BLaER1 (cell line): Measurements from ENCODE around the gene BCL2L14.

Source experiments
- H3K27ac ChIP-seq: shearing (Covaris generic); formaldehyde crosslinking; 2 replicates; pipeline ENCODE4 v1.8.1; 2022
- H3K27me3 ChIP-seq: shearing (Covaris generic); formaldehyde crosslinking; 2 replicates; pipeline ENCODE4 v1.8.1; 2022
- H3K36me3 ChIP-seq: shearing (Covaris generic); formaldehyde crosslinking; 2 replicates; pipeline ENCODE4 v1.8.1; 2022
- H3K4me1 ChIP-seq: shearing (Covaris generic); formaldehyde crosslinking; 2 replicates; pipeline ENCODE4 v1.8.1; 2022
- H3K4me2 ChIP-seq: shearing (Covaris generic); formaldehyde crosslinking; 2 replicates; pipeline ENCODE4 v1.8.1; 2022
- H3K4me3 ChIP-seq: shearing (Covaris generic); formaldehyde crosslinking; 2 replicates; pipeline ENCODE4 v1.8.1; 2022
- H3K9ac ChIP-seq: shearing (Covaris generic); formaldehyde crosslinking; 2 replicates; pipeline ENCODE4 v1.8.1; 2022
- H3K9me3 ChIP-seq: shearing (Covaris generic); formaldehyde crosslinking; 2 replicates; pipeline ENCODE4 v1.8.1; 2022
- H4K20me1 ChIP-seq: shearing (Covaris generic); formaldehyde crosslinking; 2 replicates; pipeline ENCODE4 v1.8.1; 2022
- Cebpa-rat ChIP-seq: shearing (Covaris generic); IDR thresholded peaks from 2 replicates; pipeline ENCODE4 v1.8.1; 2022

Gene BCL2L14

DNA sequence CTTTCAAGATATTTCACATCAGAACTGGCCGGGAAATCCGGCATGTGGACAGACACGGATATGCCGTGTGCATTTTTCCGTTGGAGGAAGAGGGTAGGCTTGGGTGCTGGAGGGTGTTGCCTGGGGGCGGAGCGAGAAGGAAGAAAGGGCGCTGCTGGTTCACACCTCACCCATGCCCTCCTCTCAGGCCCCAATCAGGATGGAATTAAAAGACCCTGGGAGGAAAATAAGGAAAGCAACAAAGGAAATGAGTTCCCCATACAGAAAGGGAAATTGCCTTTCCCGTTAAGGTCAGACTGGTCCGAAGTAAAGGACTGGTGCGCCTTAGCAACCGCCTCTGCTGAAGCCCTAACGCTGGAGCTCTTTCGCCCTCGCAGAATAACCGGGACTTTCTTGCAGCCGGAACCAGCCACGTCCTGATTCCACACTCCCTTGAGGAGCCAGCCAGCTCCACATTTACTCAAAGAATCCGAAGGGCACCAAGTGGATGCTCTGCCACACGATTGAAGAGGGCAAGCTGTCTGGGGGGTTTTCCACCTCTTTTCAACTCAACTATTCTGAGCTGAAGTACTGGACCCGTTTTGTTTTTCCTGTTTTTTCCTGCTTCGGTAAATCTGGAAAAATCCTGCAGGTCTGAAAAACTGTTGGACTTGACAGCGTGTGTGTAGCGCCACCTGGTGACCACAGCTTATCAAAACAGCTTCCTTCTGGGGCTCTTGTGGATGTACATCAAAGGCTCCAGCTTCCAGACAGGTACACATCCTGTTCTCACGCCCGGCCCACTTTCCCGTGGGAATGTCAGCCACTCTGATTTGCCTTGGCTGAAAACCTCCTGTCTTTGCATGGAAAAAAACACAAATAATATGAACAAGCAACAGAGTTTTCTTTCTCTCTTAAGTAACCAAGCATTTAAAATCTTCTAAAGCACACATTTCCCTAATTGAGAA, 37.6 kb upstream of the BCL2L14 start:
- Histone ChIP-seq H3K4me3 (peak overlapping the region; percentile 65), H3K36me3 (no peaks in the 10 kb centered on the region), H3K27ac (peak overlapping the region; percentile 72), H3K27me3 (no peaks in the 10 kb centered on the region), H3K4me2 (peak overlapping the region; percentile 99), H3K4me1 (peaks cover 19% of the 10 kb centered on the region), H4K20me1 (no peaks in the 10 kb centered on the region), H3K9ac (peak overlapping the region; percentile 69), H3K9me3 (no peaks in the 10 kb centered on the region)
- TF ChIP-seq Cebpa-rat, result no peak

DNA sequence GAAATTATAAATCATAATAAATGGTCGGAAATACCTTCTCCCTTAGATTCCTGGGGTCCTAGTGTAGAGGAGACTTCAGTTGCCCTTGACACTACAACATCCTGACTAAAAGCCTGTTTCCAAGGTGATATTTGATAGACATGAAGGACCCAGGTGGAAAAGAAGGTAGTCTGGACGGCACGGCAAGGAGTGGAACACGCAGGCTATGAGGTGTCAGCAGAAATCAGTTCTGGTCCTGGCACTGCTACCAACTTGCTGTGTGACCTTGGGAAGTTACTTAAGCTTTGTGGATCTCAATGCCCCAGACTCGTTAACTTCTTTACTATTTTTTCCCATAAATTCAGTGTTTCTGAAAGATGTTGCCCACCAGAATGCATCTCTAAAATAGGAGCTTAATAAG, 36.9 kb upstream of the BCL2L14 start:
- no peak overlapping the region for H3K4me2 ChIP-seq
- H3K27ac ChIP-seq, result no peak overlapping the region
- no peaks in the 10 kb centered on the region for H3K36me3 ChIP-seq
- no peaks in the 10 kb centered on the region for H4K20me1 ChIP-seq
- H3K4me1 ChIP-seq, result peaks cover 19% of the 10 kb centered on the region
- no peak for TF ChIP-seq Cebpa-rat
- no peak overlapping the region for H3K4me3 ChIP-seq
- no peaks in the 10 kb centered on the region for H3K9me3 ChIP-seq
- no peak overlapping the region for H3K9ac ChIP-seq
- no peaks in the 10 kb centered on the region for H3K27me3 ChIP-seq

DNA sequence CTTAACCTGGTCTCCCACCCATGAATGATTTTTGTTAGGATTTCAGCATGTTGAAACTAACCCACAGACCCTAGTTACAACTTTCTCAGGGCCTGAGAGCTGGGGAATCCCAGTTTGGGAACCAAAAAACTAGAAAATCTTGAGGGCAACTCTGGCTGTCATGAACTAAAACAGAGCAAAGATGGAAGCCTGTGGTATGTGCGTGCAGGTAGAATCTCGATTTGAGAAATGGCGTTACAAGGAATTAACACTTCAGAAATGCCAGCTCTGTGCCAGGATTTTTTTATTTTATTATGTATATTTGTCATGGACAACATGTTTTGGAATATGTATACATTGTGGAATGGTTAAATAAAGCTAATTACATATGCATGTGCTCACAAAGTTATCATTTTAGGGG, 36.4 kb upstream of the BCL2L14 start:
- H3K4me3 ChIP-seq, result no peak overlapping the region
- no peak overlapping the region for H3K9ac ChIP-seq
- H3K27me3 ChIP-seq, result no peaks in the 10 kb centered on the region
- no peaks in the 10 kb centered on the region for H3K9me3 ChIP-seq
- no peaks in the 10 kb centered on the region for H3K36me3 ChIP-seq
- no peak overlapping the region for H3K27ac ChIP-seq
- no peaks in the 10 kb centered on the region for H4K20me1 ChIP-seq
- peaks cover 19% of the 10 kb centered on the region for H3K4me1 ChIP-seq
- TF ChIP-seq Cebpa-rat, result no peak
- H3K4me2 ChIP-seq, result no peak overlapping the region

DNA sequence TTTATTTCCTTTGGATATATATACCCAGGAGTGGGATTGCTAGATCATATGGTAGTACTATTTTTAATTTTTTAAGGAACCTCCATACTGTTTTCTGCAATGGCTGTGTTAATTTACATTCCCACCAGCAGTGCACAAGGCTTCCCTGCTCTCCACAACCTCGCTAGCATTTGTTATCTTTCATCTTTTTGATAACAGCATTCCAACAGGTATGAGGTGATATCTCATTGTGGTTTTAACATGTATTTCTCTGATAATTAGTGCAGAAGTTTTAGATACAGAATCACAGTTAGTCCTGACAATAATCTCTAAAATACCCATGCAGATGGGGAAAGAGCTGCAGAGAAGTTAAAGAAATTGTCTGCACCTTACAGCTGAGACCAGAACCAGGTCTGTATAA, 35.5 kb upstream of the BCL2L14 start:
- Histone ChIP-seq H3K9ac (no peak overlapping the region), H3K36me3 (no peaks in the 10 kb centered on the region), H3K9me3 (no peaks in the 10 kb centered on the region), H3K4me3 (no peak overlapping the region), H3K4me2 (no peak overlapping the region), H3K4me1 (peaks cover 19% of the 10 kb centered on the region), H3K27me3 (no peaks in the 10 kb centered on the region), H4K20me1 (no peaks in the 10 kb centered on the region), H3K27ac (no peak overlapping the region)
- TF ChIP-seq Cebpa-rat, result no peak

DNA sequence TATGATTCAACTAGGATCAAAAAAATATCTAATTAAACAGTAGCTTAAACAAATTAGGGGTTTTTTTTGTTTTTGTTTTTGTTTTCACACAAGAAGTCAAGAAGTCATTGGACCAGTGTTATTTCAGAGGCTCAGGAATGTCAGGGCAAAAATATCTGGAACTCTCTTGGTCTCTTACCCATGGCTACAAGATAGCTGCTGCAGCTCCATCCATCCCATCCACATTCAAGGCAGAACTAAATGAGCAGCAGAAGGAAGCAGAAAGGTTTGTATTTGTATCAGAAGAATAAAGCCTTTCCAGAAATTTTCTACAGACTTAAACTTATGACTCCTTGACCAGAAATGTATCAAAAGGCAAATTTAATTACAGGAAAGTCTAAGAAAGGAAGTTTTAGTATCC, 33.8 kb upstream of the BCL2L14 start:
- no peak for TF ChIP-seq Cebpa-rat
- peaks cover 15% of the 10 kb centered on the region for H3K4me1 ChIP-seq
- H3K9ac ChIP-seq, result no peak overlapping the region
- H3K36me3 ChIP-seq, result no peaks in the 10 kb centered on the region
- no peaks in the 10 kb centered on the region for H4K20me1 ChIP-seq
- H3K4me3 ChIP-seq, result no peak overlapping the region
- H3K27ac ChIP-seq, result no peak overlapping the region
- H3K4me2 ChIP-seq, result no peak overlapping the region
- no peaks in the 10 kb centered on the region for H3K9me3 ChIP-seq
- H3K27me3 ChIP-seq, result no peaks in the 10 kb centered on the region

DNA sequence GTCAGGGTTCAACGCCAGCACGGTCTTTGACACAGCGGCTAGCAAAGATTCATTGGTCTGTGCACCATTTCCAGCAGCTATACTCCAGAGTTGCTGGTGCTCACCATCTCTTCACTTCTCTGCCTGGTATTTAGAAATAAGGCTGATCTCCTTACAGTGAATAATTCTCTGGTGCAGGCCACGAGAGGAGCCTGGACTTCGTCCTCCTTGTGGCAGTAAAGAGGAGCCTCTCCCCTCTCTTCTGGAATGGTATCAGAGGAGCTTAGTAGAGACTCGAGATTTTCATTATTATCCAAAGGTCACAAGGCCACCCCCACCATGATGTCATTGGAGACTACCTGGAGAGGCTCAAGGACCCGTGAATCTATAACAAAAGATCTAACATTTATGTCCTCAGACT, 30.8 kb upstream of the BCL2L14 start:
- H3K27me3 ChIP-seq, result no peaks in the 10 kb centered on the region
- H3K9me3 ChIP-seq, result no peaks in the 10 kb centered on the region
- no peak overlapping the region for H3K4me3 ChIP-seq
- H3K4me2 ChIP-seq, result no peak overlapping the region
- no peak overlapping the region for H3K9ac ChIP-seq
- TF ChIP-seq Cebpa-rat, result no peak
- H3K36me3 ChIP-seq, result no peaks in the 10 kb centered on the region
- H4K20me1 ChIP-seq, result no peaks in the 10 kb centered on the region
- no peaks in the 10 kb centered on the region for H3K4me1 ChIP-seq
- H3K27ac ChIP-seq, result no peak overlapping the region

DNA sequence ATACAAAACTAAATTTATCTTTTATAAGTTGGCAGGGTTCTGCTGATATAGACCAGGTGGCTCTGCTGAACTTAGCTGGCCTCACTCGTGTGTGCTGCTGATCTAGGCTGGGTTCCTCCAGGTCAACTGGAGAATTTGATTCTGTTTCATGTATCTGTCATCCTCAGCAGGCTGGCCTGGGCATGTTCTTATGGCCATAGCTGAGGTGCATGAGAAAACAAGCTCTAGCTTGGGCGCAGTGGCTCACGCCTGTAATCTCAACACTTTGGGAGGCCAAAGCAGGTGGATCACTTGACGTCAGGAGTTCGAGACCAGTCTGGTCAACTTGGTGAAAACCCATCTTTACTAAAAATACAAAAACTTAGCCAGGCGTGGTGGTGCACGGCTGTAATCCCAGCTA, 24.3 kb upstream of the BCL2L14 start:
- no peak overlapping the region for H3K9ac ChIP-seq
- H3K4me2 ChIP-seq, result no peak overlapping the region
- no peak overlapping the region for H3K27ac ChIP-seq
- no peaks in the 10 kb centered on the region for H3K36me3 ChIP-seq
- no peaks in the 10 kb centered on the region for H3K27me3 ChIP-seq
- TF ChIP-seq Cebpa-rat, result no peak
- H3K4me1 ChIP-seq, result no peaks in the 10 kb centered on the region
- no peak overlapping the region for H3K4me3 ChIP-seq
- no peaks in the 10 kb centered on the region for H4K20me1 ChIP-seq
- no peaks in the 10 kb centered on the region for H3K9me3 ChIP-seq

DNA sequence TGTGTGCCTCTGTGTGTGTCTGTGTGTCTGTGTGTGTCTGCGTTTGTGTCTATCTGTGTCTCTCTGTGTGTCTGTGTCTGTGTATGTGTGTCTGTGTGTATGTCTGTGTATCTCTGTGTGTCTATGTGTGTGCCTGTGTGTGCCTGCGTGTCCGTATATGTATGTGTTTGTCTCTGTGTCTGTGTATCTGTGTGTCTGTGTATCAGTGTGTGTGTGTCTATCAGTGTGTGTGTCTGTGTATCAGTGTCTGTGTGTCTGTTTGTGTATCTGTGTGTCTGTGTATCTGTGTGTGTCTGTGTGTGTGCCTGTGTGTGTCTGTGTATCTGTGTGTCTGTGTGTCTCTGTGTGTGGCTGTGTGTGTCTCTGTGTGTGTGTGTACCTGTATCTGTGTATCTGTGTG, 23.1 kb upstream of the BCL2L14 start:
- no peak overlapping the region for H3K4me3 ChIP-seq
- no peaks in the 10 kb centered on the region for H3K9me3 ChIP-seq
- H3K27me3 ChIP-seq, result no peaks in the 10 kb centered on the region
- no peak for TF ChIP-seq Cebpa-rat
- H3K4me2 ChIP-seq, result no peak overlapping the region
- no peaks in the 10 kb centered on the region for H4K20me1 ChIP-seq
- no peaks in the 10 kb centered on the region for H3K4me1 ChIP-seq
- no peaks in the 10 kb centered on the region for H3K36me3 ChIP-seq
- no peak overlapping the region for H3K9ac ChIP-seq
- H3K27ac ChIP-seq, result no peak overlapping the region

DNA sequence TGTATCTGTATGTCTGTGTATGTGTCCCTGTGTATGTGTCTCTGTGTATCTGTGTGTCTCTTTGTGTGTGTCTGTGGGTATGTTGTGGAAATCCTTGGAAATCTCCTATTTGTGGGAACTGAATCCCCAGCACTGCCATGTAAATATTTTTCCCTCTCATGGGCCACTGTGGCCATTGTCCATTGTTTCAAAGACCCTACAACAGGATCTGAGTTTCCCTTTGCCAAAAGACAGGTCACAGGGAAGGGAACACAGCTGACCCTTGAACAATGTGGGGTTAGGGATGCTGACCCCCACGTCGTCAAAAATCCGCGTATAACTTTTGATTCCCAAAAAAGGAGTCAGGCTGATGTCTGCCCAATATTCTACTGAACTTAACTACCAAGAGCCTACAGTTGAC, 22.5 kb upstream of the BCL2L14 start:
- Histone ChIP-seq H3K4me2 (no peak overlapping the region), H3K27ac (no peak overlapping the region), H3K4me1 (no peaks in the 10 kb centered on the region), H3K9ac (no peak overlapping the region), H3K9me3 (no peaks in the 10 kb centered on the region), H3K27me3 (no peaks in the 10 kb centered on the region), H4K20me1 (no peaks in the 10 kb centered on the region), H3K4me3 (no peak overlapping the region), H3K36me3 (no peaks in the 10 kb centered on the region)
- TF ChIP-seq Cebpa-rat, result no peak

DNA sequence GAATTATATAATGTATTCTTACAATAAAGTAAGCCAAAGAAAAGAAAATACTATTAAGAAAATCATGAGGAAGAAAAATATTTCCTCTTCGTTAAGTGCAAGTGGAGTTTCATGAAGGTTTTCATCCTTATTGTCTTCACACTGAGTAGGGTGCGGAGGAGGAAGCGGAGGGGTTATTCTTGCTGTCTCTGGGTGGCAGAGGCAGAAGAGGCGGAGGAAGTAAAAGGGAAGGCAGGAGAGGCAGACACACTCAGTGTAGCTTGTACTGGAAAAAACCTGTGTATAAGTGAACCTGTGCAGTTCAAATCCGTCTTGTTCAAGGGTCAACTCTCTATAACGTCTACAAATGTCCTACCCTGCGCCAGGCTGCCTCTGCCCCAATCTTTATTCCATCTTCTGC, 22.0 kb upstream of the BCL2L14 start:
- H3K9me3 ChIP-seq, result no peaks in the 10 kb centered on the region

More for the DNA sequence above, 22.0 kb upstream of the BCL2L14 start:
- H3K27me3 ChIP-seq, result no peaks in the 10 kb centered on the region
- no peaks in the 10 kb centered on the region for H3K4me1 ChIP-seq
- TF ChIP-seq Cebpa-rat, result no peak
- H3K36me3 ChIP-seq, result no peaks in the 10 kb centered on the region
- H3K27ac ChIP-seq, result no peak overlapping the region
- no peaks in the 10 kb centered on the region for H4K20me1 ChIP-seq
- no peak overlapping the region for H3K4me2 ChIP-seq
- no peak overlapping the region for H3K4me3 ChIP-seq
- H3K9ac ChIP-seq, result no peak overlapping the region
